NB4 (cell line): ENCODE data around the gene SAYSD1.

Source experiments
- DNase-seq: peaks from one replicate; pipeline ENCODE4 v3.0.0; 2010; ENCODE audit warnings: low read depth
- H3K4me3 ChIP-seq: one replicate; pipeline ENCODE4 v1.5.1; 2011; ENCODE audit warnings: mild to moderate bottlenecking, low read depth, low read length, moderate library complexity
- CTCF ChIP-seq: IDR thresholded peaks from one replicate; pipeline ENCODE4 v1.5.1; 2012; ENCODE audit warnings: low read depth, low read length
- MAX ChIP-seq: IDR thresholded peaks from 2 replicates; pipeline ENCODE4 v1.6.1; 2011; ENCODE audit warnings: low read depth, low read length
- MYC ChIP-seq: IDR thresholded peaks from 2 replicates; pipeline ENCODE4 v1.6.1; 2011; ENCODE audit warnings: low read depth, low read length
- POLR2A ChIP-seq: IDR thresholded peaks from 2 replicates; pipeline ENCODE4 v1.6.1; 2011; ENCODE audit warnings: mild to moderate bottlenecking; ENCODE audit not compliant: insufficient read length; ENCODE audit errors: extremely low read depth

Gene SAYSD1

GRCh38 chr6:39074486-39074885 is 40.5 kb downstream of the SAYSD1 start:
- no peak for DNase-seq
- no peak for TF ChIP-seq MAX
- TF ChIP-seq POLR2A, result no peak
- TF ChIP-seq CTCF, result no peak
- no peak for TF ChIP-seq MYC

GRCh38 chr6:39073471-39074355 is 41.3 kb downstream of the SAYSD1 start:
- H3K4me3 ChIP-seq, result no peak overlapping the region
- DNase-seq, result no peak
- no peak for TF ChIP-seq MAX
- no peak for TF ChIP-seq POLR2A
- TF ChIP-seq MYC, result no peak
- no peak for TF ChIP-seq CTCF

More at GRCh38 chr6:39074486-39074885, 40.5 kb downstream of the SAYSD1 start:
- H3K4me3 ChIP-seq, result no peak overlapping the region

GRCh38 chr6:39072830-39073229 is 42.2 kb downstream of the SAYSD1 start:
- no peak overlapping the region for H3K4me3 ChIP-seq
- no peak for DNase-seq

GRCh38 chr6:39068391-39068790 is 46.6 kb downstream of the SAYSD1 start:
- TF ChIP-seq MYC, result no peak
- no peak for TF ChIP-seq MAX
- TF ChIP-seq CTCF, result no peak
- TF ChIP-seq POLR2A, result no peak
- H3K4me3 ChIP-seq, result no peak overlapping the region
- DNase-seq, result no peak

More at GRCh38 chr6:39072830-39073229, 42.2 kb downstream of the SAYSD1 start:
- no peak for TF ChIP-seq CTCF
- TF ChIP-seq POLR2A, result no peak
- TF ChIP-seq MAX, result no peak
- no peak for TF ChIP-seq MYC

- no peak overlapping the region for H3K4me3 ChIP-seq
- TF ChIP-seq CTCF (no peak), MYC (no peak)
- no peak for DNase-seq
Measured at GRCh38 chr6:39065561-39065960, 49.4 kb downstream of the SAYSD1 start.
